HepG2 (cell line): ENCODE data around the gene CAMTA1. TPM values are rescaled to one million over a fixed set of nuclear protein-coding genes. Genes with fewer than 3 reads are reported as not detected.

Experiments
- ATAC-seq: fragments of 200-7000 bp; cut with Tn5 transposase; 3 replicates; pipeline ENCODE4 v1.9.1; 2020; ENCODE audit warnings: mild to moderate bottlenecking, moderate library complexity
- BruUV-seq: library from RNA; stranded (reverse); fragments of 400-500 nt; replicated peaks from 2 replicates; lab custom pipeline; 2021; lab: Mats Ljungman, UMichigan
- CTCF ChIA-PET: fragments of 300-600 bp; formaldehyde crosslinking; extraction: SDS; loops from one replicate; lab custom pipeline; 2021; ENCODE audit warnings: low total read pairs, inconsistent platforms, low intra/inter-chr PET ratio; lab: Yijun Ruan, JAX
- POLR2A ChIA-PET: fragments of 350-600 bp; sonication (Branson Sonifier 250); formaldehyde crosslinking; loops from one replicate; lab custom pipeline; 2020; ENCODE audit warnings: antibody characterized with exemption, inconsistent platforms; lab: Yijun Ruan, JAX
- DNase-seq: peaks from one replicate; pipeline ENCODE4 v3.0.0-alpha.2; 2015; ENCODE audit warnings: low spot score
- FAIRE-seq: peaks from 3 replicates; lab custom pipeline; 2011; peaks lifted over from hg19 to GRCh38; lab: Jason Lieb, UNC
- H2AFZ ChIP-seq: one replicate; pipeline ENCODE4 v1.6.1; 2011; ENCODE audit warnings: low read length, inconsistent platforms
- H3K27ac ChIP-seq: fragments of 300-600 bp; 3 replicates; pipeline ENCODE4 v1.8.0; 2011; ENCODE audit warnings: mixed run types, mild to moderate bottlenecking, mixed read lengths, low read length, inconsistent platforms; ENCODE audit not compliant: insufficient read depth; ENCODE audit errors: extremely low read length
- H3K27me3 ChIP-seq, 2 experiments: fragments of 200-600 bp in 1 of 2; 2 replicates in 1 of 2; 3 replicates in 1 of 2; pipeline versions ENCODE4 v1.6.0 to v1.8.0; 2011; ENCODE audit warnings: low read length in 2 of 2, mild to moderate bottlenecking in 2 of 2, moderate library complexity in 2 of 2, inconsistent platforms in 1 of 2; ENCODE audit not compliant: insufficient read depth in 2 of 2, control insufficient read depth in 1 of 2
- H3K36me3 ChIP-seq, 2 experiments: fragments of 200-600 bp in 1 of 2; replicated peaks in 1 of 2; 2 replicates in 1 of 2; 3 replicates in 1 of 2; pipeline versions ENCODE4 v1.5.1 to v1.8.0; 2011; ENCODE audit warnings: low read length in 2 of 2, inconsistent platforms in 1 of 2; ENCODE audit not compliant: insufficient read depth in 2 of 2, control insufficient read depth in 1 of 2
- H3K4me1 ChIP-seq: 2 replicates; pipeline ENCODE4 v1.5.1; 2012; ENCODE audit warnings: low read length, inconsistent platforms; ENCODE audit not compliant: insufficient read depth
- H3K4me2 ChIP-seq: 2 replicates; pipeline ENCODE4 v1.6.0; 2011; ENCODE audit warnings: low read depth, low read length, inconsistent platforms
- H3K4me3 ChIP-seq, 3 experiments: fragments of 200-600 bp in 1 of 3; sonication (generic), shearing (Covaris generic) in 1 of 3; replicated peaks in 1 of 3; 2 replicates each; pipeline ENCODE4 v1.5.1; 2011 to 2016; ENCODE audit warnings: low read length in 3 of 3, inconsistent platforms in 2 of 3, low read depth in 2 of 3, mild to moderate bottlenecking in 2 of 3, control low read depth in 1 of 3, mixed read lengths in 1 of 3; ENCODE audit not compliant: insufficient read depth in 1 of 3
- H3K79me2 ChIP-seq: one replicate; pipeline ENCODE4 v1.6.1; 2011; ENCODE audit warnings: low read length, inconsistent platforms; ENCODE audit not compliant: insufficient read depth
- H3K9ac ChIP-seq: 2 replicates; pipeline ENCODE4 v1.6.0; 2011; ENCODE audit warnings: mild to moderate bottlenecking, low read depth, low read length, inconsistent platforms; ENCODE audit not compliant: insufficient read depth
- H3K9me3 ChIP-seq: 2 replicates; pipeline ENCODE4 v1.5.1; 2012; ENCODE audit warnings: mild to moderate bottlenecking, low read length
- H4K20me1 ChIP-seq: 2 replicates; pipeline ENCODE4 v1.6.0; 2011; ENCODE audit warnings: inconsistent platforms, mild to moderate bottlenecking, low read length, moderate library complexity; ENCODE audit not compliant: insufficient read depth
- EZH2 ChIP-seq: conservative IDR thresholded peaks from 2 replicates; pipeline ENCODE4 v1.6.1; 2012; ENCODE audit warnings: mild to moderate bottlenecking, low read depth, low read length, moderate library complexity
- FOSL1 ChIP-seq: sonication (generic); formaldehyde crosslinking; IDR thresholded peaks from 2 replicates; pipeline ENCODE4 v1.9.0; 2021; ENCODE audit warnings: missing genetic modification reagents, borderline replicate concordance
- KMT2B ChIP-seq: IDR thresholded peaks from 2 replicates; pipeline ENCODE4 v1.6.1; 2016; ENCODE audit warnings: missing genetic modification reagents, missing compliant biosample characterization
- PCBP2 ChIP-seq: fragments of 200-400 bp; formaldehyde crosslinking; optimal IDR thresholded peaks from 2 replicates; pipeline ENCODE3; 2018; ENCODE audit warnings: low read length, low read depth; ENCODE audit not compliant: poor library complexity, severe bottlenecking
- POLR2G ChIP-seq: fragments of 200-400 bp; formaldehyde crosslinking; IDR thresholded peaks from 2 replicates; pipeline ENCODE4 v1.6.1; 2018; ENCODE audit warnings: mild to moderate bottlenecking, low read depth, low read length, moderate library complexity
- REPIN1 ChIP-seq: sonication (generic); formaldehyde crosslinking; IDR thresholded peaks from 2 replicates; pipeline ENCODE4 v1.8.0; 2022; ENCODE audit warnings: missing genetic modification reagents, low read depth, mild to moderate bottlenecking, borderline replicate concordance
- SRY ChIP-seq: sonication (generic); formaldehyde crosslinking; IDR thresholded peaks from 2 replicates; pipeline ENCODE4 v1.8.0; 2022; ENCODE audit warnings: mild to moderate bottlenecking, missing genetic modification reagents
- STAG1 ChIP-seq: sonication (generic); formaldehyde crosslinking; IDR thresholded peaks from 2 replicates; pipeline ENCODE4 v1.4.0; 2020; ENCODE audit warnings: missing genetic modification reagents
- TSC22D2 ChIP-seq: sonication (generic); formaldehyde crosslinking; IDR thresholded peaks from 2 replicates; pipeline ENCODE4 v1.5.1; 2020; ENCODE audit warnings: missing genetic modification reagents, mild to moderate bottlenecking, borderline replicate concordance
- ZC3H4 ChIP-seq: sonication (generic); formaldehyde crosslinking; IDR thresholded peaks from 2 replicates; pipeline ENCODE4 v1.4.0; 2020; ENCODE audit warnings: missing genetic modification reagents, borderline replicate concordance
- ZFP36L2 ChIP-seq: sonication (generic); formaldehyde crosslinking; IDR thresholded peaks from 2 replicates; pipeline ENCODE4 v1.4.0; 2020; ENCODE audit warnings: missing genetic modification reagents
- ZNF260 ChIP-seq: sonication (generic); formaldehyde crosslinking; IDR thresholded peaks from 2 replicates; pipeline ENCODE4 v1.4.0; 2020; ENCODE audit warnings: missing genetic modification reagents, low read depth, mild to moderate bottlenecking, borderline replicate concordance
- ZNF44 ChIP-seq: sonication (generic); formaldehyde crosslinking; IDR thresholded peaks from 2 replicates; pipeline ENCODE4 v1.5.1; 2020; ENCODE audit warnings: mild to moderate bottlenecking, missing genetic modification reagents
- ZNF562 ChIP-seq: sonication (generic); formaldehyde crosslinking; IDR thresholded peaks from 2 replicates; pipeline ENCODE4 v1.8.0; 2022; ENCODE audit warnings: missing genetic modification reagents, borderline replicate concordance
- ZNF737 ChIP-seq: sonication (generic); formaldehyde crosslinking; IDR thresholded peaks from 2 replicates; pipeline ENCODE4 v1.5.0; 2020; ENCODE audit warnings: missing genetic modification reagents, mild to moderate bottlenecking, borderline replicate concordance
- ZNF747 ChIP-seq: sonication (generic); formaldehyde crosslinking; IDR thresholded peaks from 2 replicates; pipeline ENCODE4 v1.8.1; 2023; ENCODE audit warnings: missing genetic modification reagents, mild to moderate bottlenecking, borderline replicate concordance
- WGBS: methylation state at CpG from one replicate; pipeline ENCODE4 v1.1.6; 2017; ENCODE audit warnings: low lambda C conversion rate; 5-methylcytosine and 5-hydroxymethylcytosine counted together
- in situ Hi-C: cut with HindIII; loops from 2 replicates; pipeline ENCODE4 v1.10.0; 2017; ENCODE audit warnings: low pct_unique_long_range_greater_than_20kb; ENCODE audit not compliant: extremely low pct_ligation_motif_present
- intact Hi-C: fragments of 100-400 bp; cut with micrococcal nuclease; formaldehyde crosslinking; loops from one replicate; pipeline ENCODE4 v1.10.0; 2022; ENCODE audit not compliant: unreplicated experiment
- polyA plus RNA-seq, 8 experiments: library from polyadenylated mRNA; depleted of rRNA in 3 of 8; stranded (reverse) in 7 of 8; unstranded in 1 of 8; fragments of >200 nt; fragmentation: Illumina TruSeq in 4 of 8; extraction: Trizol in 4 of 8; gene quantifications; 2 replicates each; pipeline versions ENCODE4 v1.2.1 to v1.2.3, GENCODE V29; 2011 to 2016; ENCODE audit warnings: low read depth in 4 of 8, missing spikeins in 1 of 8, mixed read lengths in 1 of 8; ENCODE audit not compliant: insufficient read depth in 1 of 8
- total RNA-seq, 5 experiments: library from RNA; depleted of rRNA; stranded (reverse); fragments of >200 nt; fragmentation: Illumina TruSeq; extraction: Trizol; gene quantifications; 2 replicates each; pipeline ENCODE4 v1.2.3, GENCODE V29; 2016; ENCODE audit warnings: low read depth in 1 of 5
- TF ChIP-seq, protein P1 (sequence below): sonication (generic); formaldehyde crosslinking; IDR thresholded peaks from 2 replicates; pipeline ENCODE4 v1.8.1; 2023; ENCODE audit warnings: mild to moderate bottlenecking, missing genetic modification reagents

The CAMTA1 gene
- total and polyA plus RNA-seq, 2 of the 13 experiments (the other 11 are each of a cell fraction or from before 2014, with no cell fraction given) = 25.0 to 36.4 TPM

DNA sequence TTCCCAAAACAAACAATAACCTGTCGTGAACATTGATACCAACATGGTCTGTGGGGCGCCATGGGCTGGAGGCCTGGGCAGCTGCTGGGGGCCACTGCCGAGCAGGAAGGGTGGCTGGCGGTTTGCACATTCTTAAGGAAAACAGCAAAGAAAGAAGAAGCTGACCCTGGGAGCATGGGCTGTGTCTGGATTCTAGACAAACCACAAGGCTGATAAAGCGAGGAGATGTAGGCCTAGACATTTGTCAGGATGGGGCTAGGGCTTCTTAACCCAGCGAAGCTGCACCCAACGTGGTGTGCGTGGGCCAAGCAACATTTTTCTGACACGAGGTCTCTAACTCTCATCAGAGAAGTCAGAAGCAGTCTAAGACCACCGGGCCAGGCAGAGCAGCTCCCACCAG is 663.7 kb downstream of the CAMTA1 start:
- intact Hi-C loops = no loop called here
- H4K20me1 ChIP-seq = no peaks in the 10 kb centered on the region; the same call in 1 of the 2 replicates
- ChIA-PET POLR2A (no interaction called here), CTCF (no interaction called here)
- no peak overlapping the region for H3K4me2 ChIP-seq
- BruUV-seq = no TSS peak
- in situ Hi-C loops = no loop called here
- H3K27ac ChIP-seq = no peak overlapping the region
- peaks cover 2 to 18% of the 10 kb centered on the region in 2 experiments; a peak in 3 of 5 replicates for H3K27me3 ChIP-seq
- TF ChIP-seq ZNF44 (CRISPR knock-in tag) (no peak), ZNF562 (no peak), FOSL1 (CRISPR knock-in tag) (no peak), ZNF260 (no peak), POLR2G (no peak)
- no peaks in the 10 kb centered on the region for H3K79me2 ChIP-seq
- DNase-seq = no peak
- H2AFZ ChIP-seq = no peak overlapping the region
- H3K9me3 ChIP-seq = no peaks in the 10 kb centered on the region
- no peaks in the 10 kb centered on the region for H3K36me3 ChIP-seq
- FAIRE-seq = no peak
- no peak overlapping the region for H3K9ac ChIP-seq
- 33% methylated on average over 5 of the region's 10 CpGs for WGBS
- no peak overlapping the region for H3K4me3 ChIP-seq
- no peaks in the 10 kb centered on the region for H3K4me1 ChIP-seq
- ATAC-seq = no peak

GRCh38 chr1:7449750-7450149 is 664.5 kb downstream of the CAMTA1 start:
- no peak overlapping the region for H2AFZ ChIP-seq
- H3K4me2 ChIP-seq = no peak overlapping the region
- DNase-seq (no peak), ATAC-seq (no peak), FAIRE-seq (no peak)
- no peaks in the 10 kb centered on the region; the same call in 1 of the 2 replicates for H4K20me1 ChIP-seq
- intact Hi-C loops = no loop called here
- 24% methylated on average over 7 of the region's 7 CpGs for WGBS
- ChIA-PET CTCF (no interaction called here), POLR2A (no interaction called here)
- no TSS peak for BruUV-seq
- H3K4me3 ChIP-seq = no peak overlapping the region
- H3K4me1 ChIP-seq = no peaks in the 10 kb centered on the region
- in situ Hi-C loops = loop anchor here (5.0 kb wide), 1 partner anchor 198 kb away; no protein-coding TSS in a partner anchor
- H3K27me3 ChIP-seq = peaks cover 2 to 23% of the 10 kb centered on the region in 2 experiments; a peak in 4 of 5 replicates
- no peak overlapping the region for H3K9ac ChIP-seq
- no peaks in the 10 kb centered on the region for H3K79me2 ChIP-seq
- no peaks in the 10 kb centered on the region for H3K36me3 ChIP-seq
- H3K27ac ChIP-seq = no peak overlapping the region
- no peaks in the 10 kb centered on the region for H3K9me3 ChIP-seq
- TF ChIP-seq, protein P1, sequence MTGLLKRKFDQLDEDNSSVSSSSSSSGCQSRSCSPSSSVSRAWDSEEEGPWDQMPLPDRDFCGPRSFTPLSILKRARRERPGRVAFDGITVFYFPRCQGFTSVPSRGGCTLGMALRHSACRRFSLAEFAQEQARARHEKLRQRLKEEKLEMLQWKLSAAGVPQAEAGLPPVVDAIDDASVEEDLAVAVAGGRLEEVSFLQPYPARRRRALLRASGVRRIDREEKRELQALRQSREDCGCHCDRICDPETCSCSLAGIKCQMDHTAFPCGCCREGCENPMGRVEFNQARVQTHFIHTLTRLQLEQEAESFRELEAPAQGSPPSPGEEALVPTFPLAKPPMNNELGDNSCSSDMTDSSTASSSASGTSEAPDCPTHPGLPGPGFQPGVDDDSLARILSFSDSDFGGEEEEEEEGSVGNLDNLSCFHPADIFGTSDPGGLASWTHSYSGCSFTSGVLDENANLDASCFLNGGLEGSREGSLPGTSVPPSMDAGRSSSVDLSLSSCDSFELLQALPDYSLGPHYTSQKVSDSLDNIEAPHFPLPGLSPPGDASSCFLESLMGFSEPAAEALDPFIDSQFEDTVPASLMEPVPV = no peak
- TF ChIP-seq EZH2 (no peak), ZNF747 (no peak), REPIN1 (CRISPR knock-in tag) (no peak), STAG1 (no peak), TSC22D2 (CRISPR knock-in tag) (no peak), PCBP2 (no peak), KMT2B (no peak), ZFP36L2 (CRISPR knock-in tag) (no peak), SRY (CRISPR knock-in tag) (no peak), ZNF737 (CRISPR knock-in tag) (no peak), ZC3H4 (CRISPR knock-in tag) (no peak)
